HG03432 (cell line): ENCODE measurements around the gene ADAMTSL3.
"Not testable (repeated sequence)": the region's sequence is repeated elsewhere in the genome, so short reads cannot be mapped to it uniquely, and the experiment has no call there.

ENCODE experiments used
- ATAC-seq: cut with Tn5 transposase; IDR thresholded peaks from one replicate; pipeline ENCODE4 v1.9.1; 2021; ENCODE audit warnings: mild to moderate bottlenecking, moderate library complexity; ENCODE audit not compliant: unreplicated experiment

The ADAMTSL3 gene

DNA sequence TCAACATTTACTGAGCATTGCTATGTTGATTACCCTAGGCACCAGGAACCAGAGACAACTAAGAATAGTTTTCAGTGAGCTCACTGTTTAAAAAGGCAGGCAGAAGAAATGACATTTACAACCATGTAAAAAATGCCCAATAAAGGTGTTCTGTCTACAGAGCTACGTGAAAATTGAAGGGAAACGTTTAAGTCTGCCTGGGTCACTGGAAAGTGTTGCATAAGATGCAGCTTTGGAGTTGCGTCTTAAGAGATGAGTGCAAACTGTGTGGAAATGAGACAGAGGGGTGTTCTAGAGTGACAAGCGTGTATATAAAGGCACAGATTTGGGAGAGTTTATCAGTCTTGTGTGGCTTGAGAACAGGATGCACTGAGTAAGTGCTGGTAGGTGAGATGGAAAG lies 303.0 kb downstream of the ADAMTSL3 start:
- ATAC-seq = no peak

DNA sequence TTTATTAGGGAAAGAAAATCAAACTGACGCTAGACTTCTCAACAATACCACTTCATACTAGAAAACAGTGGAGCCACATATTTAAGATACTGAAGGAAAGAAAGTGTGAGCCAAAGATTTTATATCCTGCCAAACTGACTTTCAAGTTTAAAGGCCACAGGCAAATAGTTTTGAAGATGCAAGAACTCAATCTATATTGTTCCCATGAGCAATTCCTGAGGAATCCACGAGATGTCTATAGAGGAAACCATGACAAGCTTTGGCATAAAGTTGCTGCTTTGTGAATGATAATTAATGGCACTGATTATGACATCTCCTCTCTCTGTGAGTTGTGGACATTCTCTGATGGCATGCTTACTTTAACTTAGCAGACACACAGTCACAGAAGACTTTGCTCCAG lies 305.6 kb downstream of the ADAMTSL3 start:
- no peak for ATAC-seq

DNA sequence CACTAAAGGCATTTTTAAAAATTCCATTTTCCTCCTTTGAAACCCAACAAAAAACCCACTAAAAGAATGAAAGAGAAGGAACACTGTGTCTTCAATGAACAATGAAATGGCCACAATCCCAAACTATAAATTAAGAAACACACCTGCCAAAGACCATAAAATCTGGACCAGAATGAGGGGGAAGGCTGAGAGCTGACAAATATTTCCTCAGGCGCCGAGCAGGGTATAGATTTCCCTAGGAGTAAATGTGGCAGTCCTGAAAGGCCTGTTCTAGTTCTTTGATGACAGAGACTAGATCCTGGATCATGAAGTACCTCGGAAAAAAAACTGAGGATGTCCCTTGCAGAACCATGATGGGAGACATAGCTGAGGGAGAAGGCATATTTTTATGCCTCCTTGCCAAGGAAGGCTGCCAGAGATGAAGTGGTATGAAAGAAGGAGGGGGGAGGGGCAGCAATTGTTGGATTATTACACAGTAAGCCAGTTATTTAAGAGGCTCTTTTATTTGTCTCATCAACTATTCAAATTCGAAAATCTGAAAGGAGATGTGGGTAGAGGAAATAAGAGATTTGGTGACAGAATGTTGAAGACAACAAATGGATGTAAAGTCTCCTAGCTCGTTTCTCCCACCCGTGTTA lies 306.4 kb downstream of the ADAMTSL3 start:
- ATAC-seq = no peak

DNA sequence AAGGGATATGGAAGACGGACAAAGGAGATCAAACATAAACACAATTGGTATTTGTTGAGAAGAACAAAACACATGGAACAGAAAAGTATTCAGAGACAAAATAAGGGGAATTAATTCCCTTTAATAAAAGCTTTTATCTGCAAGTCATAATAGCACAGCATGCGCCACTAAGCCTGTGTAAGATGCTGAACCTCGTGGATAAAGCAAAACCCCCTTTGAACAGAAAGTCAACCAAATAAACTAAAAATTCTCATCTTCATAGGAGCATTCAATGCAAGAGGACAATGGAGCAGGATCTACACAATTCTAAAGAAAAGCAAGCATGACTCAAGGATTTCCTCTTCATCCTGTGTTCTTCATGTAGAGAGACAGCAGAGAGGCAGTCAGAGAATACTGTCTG lies 307.4 kb downstream of the ADAMTSL3 start:
- no peak for ATAC-seq

DNA sequence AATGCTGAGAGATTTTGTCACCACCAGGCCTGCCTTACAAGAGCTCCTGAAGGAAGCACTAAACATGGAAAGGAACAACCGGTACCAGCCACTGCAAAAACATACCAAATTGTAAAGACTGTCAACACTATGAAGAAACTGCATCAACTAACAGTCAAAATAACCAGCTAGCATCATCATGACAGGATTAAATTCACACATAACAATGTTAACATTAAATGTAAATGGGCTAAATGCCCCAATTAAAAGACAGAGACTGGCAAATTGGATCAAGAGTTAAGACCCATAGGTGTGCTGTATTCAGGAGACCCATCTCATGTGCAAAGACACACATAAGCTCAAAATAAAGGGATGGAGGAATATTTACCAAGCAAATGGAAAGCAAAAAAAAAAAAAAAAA lies 311.0 kb downstream of the ADAMTSL3 start:
- ATAC-seq = not testable (repeated sequence)

DNA sequence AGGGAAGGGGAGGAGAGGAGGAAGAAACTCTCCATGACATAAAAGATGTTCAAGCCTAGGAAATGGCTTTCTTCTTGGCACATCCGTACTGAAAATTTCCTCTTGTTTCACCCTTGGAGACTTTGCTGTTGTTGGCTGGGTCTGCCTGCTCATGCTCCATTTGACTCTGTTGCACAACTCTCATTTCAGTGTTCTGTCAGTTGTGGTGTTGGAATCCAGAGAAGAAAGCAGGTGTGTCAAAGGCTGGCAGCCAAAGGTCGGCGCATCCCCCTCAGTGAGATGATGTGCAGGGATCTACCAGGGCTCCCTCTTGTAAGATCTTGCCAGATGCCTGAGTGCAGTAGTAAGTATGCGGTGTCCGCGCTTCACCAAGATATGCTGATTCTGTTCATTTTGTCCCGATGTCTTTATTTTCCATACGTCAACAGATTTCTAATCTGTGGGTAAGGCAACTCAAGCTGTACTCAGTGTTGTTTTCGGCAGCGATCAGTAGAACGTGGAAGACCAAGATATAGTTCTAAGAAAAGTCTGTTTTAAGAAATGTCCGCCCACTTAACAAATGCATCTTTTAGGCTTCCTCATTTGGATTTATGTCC lies 316.5 kb downstream of the ADAMTSL3 start:
- ATAC-seq = no peak

DNA sequence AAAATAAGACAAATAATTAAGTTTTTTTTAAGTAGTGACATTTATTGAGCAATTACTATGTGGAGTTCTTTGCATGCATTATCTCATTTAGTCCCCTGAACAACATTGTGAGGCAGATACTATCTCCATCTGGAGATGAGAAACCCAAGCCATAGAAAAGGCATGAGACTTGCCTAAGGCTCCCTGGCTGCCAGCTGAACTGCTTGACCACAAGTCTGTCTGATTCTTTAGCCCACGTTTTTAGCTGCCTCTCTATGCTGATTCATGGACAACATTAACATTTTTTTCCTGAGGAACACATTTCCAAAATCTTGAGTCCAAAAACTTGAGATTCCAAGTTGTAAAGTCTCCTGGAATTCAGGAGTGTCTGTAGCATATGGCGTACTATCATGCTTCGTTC lies 318.1 kb downstream of the ADAMTSL3 start:
- no peak for ATAC-seq

DNA sequence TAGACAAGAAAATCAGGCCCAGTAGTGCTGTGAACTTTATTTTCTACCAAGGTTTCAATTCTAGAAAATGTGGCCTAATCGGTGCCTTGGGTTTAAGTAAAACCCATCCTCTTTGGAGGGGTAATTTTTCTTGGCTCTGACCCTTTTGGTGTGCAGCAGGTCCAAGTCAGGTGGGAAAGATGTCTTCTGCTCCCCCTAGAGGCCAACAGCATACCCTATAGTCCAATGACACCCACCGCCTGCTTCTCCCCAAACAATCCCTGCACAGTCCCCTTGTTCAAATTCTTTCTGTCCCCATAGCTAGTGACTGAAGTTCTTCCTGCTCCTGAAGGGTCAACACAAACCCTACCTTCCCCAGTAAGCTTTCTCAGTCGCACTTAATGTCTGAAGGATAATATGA lies 319.9 kb downstream of the ADAMTSL3 start:
- ATAC-seq = no peak

DNA sequence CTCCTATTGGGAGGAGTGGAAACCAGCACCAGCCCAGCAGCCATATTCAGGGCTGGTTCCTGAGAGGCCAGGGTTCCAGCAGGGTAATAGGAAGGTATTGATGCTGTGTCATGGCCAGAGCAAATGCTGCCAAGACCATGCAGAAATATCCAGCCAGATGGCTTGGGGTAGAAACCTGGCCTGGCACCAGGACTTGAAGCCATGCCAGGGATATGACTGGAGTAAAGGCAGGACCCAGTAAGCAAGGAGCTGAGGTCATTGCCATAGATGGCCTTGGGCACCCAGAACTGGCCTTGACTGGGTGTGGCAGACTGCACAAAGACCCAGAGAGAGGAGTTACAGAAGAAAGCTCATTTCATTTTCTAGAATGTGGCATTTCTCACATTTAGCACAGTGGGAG lies 324.1 kb downstream of the ADAMTSL3 start:
- no peak for ATAC-seq

DNA sequence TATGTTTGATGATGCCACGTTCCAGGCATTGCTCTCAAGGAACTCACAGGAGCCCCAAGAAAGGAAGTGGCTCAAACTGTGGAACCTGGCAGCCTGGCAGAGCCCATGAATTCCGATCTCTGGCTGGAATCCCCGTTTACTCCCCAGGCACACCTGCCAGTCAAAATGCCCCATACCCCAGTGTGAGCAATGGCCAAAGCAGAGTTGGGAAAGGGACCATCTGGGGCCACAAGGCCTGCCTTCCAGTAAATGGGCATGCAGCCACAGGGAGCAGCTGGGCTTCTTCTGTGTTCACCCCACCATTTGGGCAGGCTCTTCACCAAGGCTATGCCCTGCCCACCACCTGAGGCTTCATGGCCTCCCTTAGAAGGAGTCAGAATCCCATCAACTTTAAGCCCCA lies 324.7 kb downstream of the ADAMTSL3 start:
- ATAC-seq = no peak

DNA sequence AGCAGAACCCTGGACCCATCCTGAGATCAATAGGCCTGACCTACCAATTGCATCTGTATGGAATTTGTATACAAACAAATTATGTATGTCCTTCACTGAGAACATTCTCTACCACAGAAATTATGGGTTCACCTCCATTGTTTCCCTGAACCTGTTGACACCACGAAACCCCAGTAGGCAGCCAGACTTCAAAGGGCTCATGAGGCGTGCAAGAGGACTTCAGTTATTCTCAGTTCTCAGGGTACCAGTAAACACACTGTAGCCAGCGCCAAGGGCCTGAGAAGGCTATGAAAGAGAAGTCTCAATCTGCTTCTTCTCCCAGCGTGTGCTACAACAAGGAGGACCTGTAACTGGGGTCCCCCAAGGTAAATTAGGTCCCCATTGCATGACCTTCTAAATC lies 326.7 kb downstream of the ADAMTSL3 start:
- ATAC-seq = peak; percentile 30

DNA sequence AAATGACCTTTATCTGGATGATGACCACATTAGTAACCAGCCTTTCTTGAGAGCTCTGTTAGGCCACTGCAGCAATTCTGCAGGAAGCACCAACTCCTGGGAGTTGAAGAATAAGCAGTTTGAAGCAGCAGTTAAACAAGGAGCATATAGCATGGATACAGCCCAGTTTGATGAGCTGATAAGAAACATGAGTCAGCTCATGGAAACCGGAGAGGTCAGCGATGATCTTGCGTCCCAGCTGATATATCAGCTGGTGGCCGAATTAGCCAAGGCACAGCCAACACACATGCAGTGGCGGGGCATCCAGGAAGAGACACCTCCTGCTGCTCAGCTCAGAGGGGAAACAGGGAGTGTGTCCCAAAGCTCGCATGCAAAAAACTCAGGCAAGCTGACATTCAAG lies 328.8 kb downstream of the ADAMTSL3 start:
- no peak for ATAC-seq

DNA sequence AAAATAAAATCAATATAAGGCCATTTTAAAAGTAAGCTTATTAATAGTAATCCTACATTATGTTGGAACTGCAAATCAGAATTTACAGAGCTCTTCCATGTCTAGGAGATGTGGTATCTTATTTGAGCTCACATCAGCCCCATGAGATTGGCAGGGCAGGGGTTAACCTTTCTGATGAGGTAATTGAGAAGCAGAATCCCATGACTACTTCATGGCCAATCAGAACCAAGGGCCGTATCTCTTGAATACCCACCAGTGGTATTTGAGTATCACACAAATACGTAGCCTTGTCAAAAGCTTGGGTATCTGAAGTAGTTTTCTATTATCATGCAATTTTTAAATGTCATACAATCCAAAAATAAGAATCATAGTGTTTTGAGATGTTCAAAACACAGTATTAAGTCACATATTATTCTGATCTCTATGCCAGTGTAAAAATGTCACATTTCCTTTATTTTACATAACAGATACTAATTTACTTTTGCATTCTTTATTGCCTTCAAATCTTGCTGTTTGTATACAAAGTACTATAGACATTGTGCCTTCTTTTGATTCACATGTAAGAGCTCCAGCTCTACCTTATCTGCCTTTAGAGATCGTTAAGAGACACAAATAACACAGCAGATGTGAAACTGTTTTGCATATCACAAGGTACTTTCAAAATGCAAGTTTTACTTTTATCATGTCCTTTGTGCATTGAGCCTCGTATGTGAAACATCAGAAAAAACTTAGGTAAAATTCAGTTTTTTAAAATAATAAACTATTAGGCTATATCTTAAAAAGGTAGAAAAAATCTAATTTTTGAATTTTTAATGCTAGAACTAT lies 329.9 kb downstream of the ADAMTSL3 start:
- peak; percentile 89 for ATAC-seq

DNA sequence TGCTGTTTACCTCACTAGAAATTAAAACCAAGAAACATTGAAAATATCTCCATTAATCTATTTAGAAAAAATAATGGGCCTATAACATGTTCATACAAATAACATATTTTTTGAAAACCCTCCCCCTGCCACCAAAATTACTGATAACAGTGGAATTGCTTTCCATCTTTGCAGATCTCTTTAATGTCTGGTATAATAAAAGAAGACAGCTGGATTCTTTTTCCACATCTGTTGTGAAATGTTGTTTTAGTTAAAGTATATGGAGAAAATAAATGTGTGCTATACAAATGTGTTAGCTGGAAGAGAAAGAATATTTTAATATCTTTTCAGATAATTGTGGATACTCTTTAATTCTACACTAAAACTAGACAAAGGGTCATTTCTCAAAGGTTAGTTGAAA lies 330.7 kb downstream of the ADAMTSL3 start:
- ATAC-seq = no peak

DNA sequence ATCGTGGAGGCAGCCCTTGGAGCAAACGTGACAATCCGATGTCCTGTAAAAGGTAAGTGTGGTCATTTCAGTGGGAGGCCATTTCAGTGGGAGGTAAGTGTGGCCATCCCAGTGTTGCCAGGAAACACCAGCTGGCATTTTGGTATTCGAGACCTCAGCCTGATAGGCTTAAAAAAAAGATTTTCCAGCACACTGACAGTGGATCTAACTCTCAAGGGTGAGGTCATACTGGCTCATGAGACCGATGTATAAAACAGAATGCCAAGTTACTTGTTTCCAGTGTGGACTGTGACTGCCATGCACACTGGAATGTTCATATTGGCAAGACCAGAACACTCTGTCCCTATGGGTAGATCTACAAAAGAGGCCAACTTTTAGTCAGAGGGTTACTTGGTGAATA lies 337.2 kb downstream of the ADAMTSL3 start:
- ATAC-seq = no peak

DNA sequence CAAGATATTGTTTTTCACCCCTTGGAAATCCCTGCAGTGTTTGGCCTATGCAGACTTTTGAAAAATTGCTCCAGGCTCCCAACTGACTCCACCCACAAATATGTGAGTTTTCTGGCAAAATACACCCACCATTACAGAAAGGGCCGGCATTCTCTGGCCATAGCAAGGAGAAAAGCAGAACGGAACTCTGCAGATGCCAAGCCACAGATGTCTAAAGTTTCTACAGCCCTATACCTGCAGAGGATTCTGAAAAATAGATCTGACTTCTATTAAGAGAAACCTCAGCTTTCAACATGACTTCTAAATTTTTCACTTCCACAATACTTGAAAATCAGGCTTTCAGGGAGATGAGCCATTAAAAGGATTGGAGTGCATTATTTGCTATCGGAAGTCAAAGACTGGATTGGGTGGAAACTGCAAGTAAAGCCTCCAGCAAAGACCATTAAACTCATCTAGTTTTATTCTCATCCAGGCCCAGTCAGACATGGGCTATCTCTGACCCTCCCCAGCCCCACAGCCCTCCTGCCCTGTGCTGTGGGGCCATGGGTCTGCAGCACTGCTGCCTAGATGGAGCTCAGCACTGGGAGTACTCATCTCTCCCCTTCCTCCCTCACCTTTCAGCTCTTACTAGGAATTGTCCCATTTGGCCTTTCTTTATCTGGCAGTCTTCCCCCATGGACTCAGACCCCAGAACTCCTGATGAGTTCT lies 338.6 kb downstream of the ADAMTSL3 start:
- ATAC-seq = peak; percentile 88

DNA sequence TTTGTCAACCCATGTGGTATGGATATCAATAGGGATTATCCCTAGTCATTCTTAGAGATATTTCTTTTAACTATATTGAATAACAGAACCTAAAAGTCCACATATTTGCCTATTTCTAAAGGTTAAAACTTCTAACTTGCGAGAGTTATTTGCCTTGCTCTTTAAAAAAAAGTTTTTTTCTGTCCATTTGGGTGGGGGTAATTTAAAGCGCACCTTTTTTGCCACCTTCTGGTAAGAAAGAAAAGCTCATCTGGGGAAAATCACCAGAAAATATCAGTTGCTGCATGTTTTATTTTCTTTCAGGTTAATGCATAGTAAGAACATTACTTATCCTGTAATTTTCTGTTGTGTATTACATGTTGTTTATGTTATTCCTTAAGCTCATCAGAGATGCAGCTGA lies 339.7 kb downstream of the ADAMTSL3 start:
- ATAC-seq = no peak

DNA sequence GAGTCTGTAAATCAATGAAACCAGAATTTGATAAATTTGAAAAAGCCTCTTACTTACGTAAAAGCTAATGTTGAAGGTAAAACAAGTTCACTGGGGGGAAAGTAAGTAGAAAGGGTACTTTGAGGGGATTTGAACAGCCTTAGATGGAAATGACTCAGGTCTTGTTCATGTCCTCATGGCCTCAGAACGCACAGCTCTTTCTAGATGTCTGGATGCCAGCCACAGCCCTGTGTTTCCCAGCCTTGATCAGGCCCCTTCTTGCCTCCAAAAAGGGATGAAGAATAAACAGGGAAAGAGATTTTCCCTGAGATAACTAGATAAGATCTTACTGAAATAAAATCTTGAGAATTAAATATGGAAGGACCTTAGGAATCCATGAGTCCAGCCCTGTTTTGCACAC lies 344.6 kb downstream of the ADAMTSL3 start:
- ATAC-seq = no peak

DNA sequence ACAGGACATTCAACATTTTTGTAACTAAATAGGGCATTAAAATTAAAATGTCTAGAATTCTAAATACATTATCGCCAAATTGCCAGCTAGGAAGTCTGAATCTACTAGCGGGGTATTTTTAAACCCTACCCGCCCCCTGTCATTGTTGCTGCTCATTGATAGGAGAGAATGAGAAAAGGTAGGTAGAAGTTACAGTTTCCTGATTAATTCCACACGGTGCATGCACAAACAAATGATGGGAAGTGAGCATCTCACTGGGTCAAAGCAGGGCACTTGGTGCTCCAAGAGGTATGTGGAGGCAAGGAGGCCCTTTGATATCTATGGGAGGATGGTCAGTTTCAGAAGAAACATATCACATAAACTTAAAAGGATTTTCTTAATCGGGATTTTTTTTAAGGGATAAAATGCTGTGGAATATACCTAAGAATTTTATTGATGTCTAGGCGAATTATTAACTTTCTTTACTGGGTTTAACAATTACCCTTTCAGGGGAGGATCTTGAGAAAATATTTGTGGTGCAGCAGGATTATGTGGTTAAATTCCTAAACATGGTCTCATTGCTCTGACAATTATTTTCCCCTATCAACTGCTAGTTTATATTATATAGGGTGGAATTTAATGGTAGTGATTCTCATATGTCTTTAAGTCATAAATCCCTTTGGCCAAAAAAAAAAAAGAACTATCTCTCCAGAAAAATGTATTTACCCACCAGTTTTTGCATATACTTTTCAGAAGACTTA lies 345.6 kb downstream of the ADAMTSL3 start:
- no peak for ATAC-seq

DNA sequence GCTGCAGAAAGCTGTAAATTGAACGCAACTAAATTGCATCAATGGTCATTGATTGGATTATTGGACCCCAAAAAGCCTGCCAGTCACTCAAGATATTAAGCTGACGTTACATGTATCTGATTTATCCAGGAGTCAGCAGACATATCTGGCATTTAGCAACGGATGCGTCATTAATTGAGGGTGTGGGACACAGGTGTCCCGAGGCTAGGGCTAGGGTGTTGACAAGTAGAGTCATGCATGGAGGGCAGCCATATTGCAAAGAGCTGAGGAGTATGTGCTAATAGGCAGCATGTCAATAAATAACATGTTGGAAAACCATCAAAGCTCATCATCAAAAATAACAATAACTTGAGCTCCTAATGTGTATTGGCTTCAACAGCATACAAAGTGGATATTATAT lies 347.1 kb downstream of the ADAMTSL3 start:
- ATAC-seq = no peak

DNA sequence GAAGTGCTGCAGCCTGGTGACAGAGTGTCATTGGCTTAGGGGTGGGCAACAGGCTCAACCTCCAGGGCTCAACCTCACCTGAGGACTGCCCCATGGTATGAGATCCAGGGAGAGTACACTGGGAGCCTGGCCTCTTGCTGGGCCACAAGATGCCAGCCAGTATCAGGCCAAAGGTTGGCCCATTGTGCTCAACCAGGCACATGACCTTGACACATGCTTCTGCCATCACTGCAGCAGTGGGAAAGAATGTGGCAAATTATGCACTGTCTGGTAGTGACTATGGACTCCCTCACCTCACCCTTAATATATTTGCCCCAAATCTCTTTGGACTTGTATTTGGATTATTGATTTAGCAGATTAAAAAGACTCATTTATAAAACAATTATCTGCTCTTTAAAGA lies 347.7 kb downstream of the ADAMTSL3 start:
- ATAC-seq = no peak
